GM12874 (cell line): ENCODE data around the gene ZFAND2B.

ENCODE experiments used
- CTCF ChIP-seq: IDR thresholded peaks from 2 replicates; pipeline ENCODE4 v1.5.1; 2011; ENCODE audit warnings: low read depth, mild to moderate bottlenecking, control low read depth, low read length, moderate library complexity; ENCODE audit not compliant: insufficient read depth

Gene ZFAND2B

DNA sequence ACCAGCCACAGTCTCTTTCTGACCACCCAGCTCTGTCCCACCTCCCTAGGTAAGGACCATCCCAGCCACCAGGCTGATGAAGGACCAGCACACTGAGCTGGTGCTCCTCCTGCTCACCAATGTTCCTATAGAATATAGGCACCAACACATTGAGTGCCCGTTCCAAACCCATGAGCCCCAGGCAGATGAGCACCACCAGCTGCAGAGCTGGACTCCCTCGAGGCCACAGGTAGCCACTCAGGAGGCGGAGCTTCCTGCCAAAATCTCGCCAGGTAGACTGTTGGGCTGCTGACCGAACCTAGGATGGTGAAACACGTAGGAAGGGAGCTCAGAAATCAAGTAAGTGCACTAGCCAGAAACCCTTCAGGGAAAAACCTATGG lies 9.9 kb downstream of the ZFAND2B start:
- TF ChIP-seq CTCF: no peak

- TF ChIP-seq CTCF: no peak
Observed at GRCh38 chr2:219218217-219218731, 11.7 kb downstream of the ZFAND2B start.

GRCh38 chr2:219218732-219219701 lies 12.4 kb downstream of the ZFAND2B start, which contains the start of gene ABCB6:
Gene ABCB6, minus strand, starts transcription at chr2:219218958. Its CDS starts 285 bp downstream, at chr2:219218673.
- TF ChIP-seq CTCF: no peak

- TF ChIP-seq CTCF: no peak
Observed at GRCh38 chr2:219219784-219220532, 13.4 kb downstream of the ZFAND2B start.

DNA sequence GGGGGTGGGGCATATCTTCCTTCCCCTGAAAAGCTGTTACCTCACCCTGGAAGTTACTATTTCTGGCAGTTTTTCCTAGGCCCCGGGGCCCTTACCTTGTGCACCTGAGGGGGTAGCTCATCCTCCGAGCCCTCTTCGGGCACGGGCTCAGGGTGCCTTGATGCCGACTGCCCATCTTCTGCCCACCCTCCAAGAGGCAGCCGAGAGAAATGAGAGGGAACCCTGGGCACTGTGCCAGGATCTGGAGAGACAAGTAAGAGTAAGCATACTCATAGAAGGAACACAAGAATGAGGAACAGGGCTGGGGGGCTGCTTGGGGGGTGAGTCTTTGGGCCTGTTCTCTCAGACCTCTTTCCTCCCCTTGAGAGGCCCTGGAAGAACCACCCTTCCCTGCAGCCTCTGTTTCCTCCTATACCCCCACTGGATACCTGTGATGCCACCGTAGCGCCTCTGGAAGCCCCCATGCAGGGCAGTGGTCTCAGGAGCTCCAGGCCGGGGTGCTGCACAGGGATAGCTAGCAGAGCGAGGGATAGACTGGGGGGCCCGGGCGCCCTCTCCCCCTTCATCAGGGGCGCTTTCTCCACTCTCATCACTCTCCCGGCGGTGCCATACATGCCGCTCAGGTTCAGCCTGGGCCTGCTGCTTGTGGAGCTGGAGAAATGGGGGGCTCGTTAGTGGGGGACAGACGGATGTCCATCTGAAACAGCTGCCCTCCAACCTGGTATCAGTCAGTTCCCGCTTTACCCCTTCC lies 14.2 kb downstream of the ZFAND2B start:
- no peak for TF ChIP-seq CTCF

DNA sequence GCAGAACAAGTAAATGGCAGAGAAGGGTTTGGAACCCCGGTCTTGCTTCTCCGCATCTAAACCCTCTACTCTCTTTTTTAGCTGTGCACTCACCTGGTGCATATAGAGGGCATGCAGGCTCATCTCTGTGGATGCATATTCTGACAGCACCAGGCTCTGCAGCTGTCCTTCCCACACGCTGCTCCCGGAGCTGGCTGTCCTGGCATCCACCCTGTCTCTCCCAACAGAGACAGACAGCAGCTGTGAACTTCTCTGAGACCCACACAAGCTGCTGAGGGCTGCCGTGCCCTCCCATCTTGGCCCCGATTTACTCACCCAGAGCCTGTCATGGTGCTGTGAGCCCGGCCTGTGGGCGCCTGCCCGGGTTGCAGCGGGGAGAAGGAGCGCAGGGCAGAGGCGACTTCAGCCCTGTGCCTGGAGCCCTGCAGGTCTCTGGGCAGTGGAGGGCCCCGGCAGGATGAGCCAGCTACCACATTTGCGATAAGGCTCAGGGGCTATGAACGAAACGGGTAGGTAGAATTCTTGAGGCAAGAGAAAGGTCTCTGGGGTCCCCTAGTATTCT lies 15.5 kb downstream of the ZFAND2B start:
- TF ChIP-seq CTCF: no peak
